Lower leg skin (tissue), 3 donors: ENCODE data around the gene STK24.

Source experiments
- POLR2A ChIP-seq, 2 donors: fragments of 450-650 bp; IDR thresholded peaks; one replicate each; pipeline ENCODE4 v1.6.1; 2016 to 2017; ENCODE audit warnings: antibody characterized with exemption in 2 of 2, mild to moderate bottlenecking in 1 of 2, moderate library complexity in 1 of 2
- TF ChIP-seq, protein P1 (sequence below), 3 donors: fragments of 450-650 bp; IDR thresholded peaks; one replicate each; pipeline ENCODE4 v1.5.1; 2016; ENCODE audit warnings: antibody characterized with exemption in 3 of 3, mild to moderate bottlenecking in 3 of 3, moderate library complexity in 2 of 3

DNA sequence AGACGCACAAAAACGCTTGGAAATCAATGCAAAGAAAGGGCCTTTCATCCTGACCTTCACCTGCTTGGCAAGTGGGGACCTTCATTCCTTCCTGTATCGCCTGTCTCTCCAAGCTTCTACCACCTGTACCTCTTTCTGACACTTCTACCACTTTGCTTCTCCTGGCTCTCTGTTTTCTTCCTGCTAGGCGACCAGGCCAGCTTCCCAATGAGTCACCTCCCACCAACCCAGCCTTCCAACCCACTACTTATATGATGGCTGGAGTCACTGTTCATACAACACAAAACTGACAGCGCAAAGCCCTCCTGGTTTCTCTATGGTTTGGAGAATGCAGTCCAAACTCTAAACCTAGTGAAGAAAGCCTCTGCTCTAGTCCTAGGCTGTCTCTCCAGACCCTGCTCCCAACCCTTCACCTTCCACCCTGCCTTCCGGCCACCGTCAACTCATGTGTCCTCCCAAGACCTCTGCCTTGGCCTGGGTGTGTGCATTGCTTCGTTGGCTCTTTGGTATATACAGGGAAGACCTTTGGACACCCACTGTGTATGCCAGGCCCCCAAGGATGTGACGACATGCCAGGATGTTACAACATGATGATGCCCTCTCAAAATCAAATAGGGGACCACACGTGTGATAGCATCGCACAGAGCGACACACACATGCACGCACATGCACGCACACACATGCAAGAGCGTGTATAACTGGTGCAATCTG, 148.5 kb downstream of the STK24 start:
- TF ChIP-seq, protein P1, sequence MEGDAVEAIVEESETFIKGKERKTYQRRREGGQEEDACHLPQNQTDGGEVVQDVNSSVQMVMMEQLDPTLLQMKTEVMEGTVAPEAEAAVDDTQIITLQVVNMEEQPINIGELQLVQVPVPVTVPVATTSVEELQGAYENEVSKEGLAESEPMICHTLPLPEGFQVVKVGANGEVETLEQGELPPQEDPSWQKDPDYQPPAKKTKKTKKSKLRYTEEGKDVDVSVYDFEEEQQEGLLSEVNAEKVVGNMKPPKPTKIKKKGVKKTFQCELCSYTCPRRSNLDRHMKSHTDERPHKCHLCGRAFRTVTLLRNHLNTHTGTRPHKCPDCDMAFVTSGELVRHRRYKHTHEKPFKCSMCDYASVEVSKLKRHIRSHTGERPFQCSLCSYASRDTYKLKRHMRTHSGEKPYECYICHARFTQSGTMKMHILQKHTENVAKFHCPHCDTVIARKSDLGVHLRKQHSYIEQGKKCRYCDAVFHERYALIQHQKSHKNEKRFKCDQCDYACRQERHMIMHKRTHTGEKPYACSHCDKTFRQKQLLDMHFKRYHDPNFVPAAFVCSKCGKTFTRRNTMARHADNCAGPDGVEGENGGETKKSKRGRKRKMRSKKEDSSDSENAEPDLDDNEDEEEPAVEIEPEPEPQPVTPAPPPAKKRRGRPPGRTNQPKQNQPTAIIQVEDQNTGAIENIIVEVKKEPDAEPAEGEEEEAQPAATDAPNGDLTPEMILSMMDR (IDR thresholded peaks at IDR 0.05): no peak
- TF ChIP-seq POLR2A (IDR thresholded peaks at IDR 0.05): no peak
